ENCODE data around the gene ALKBH8. TPM values are rescaled to one million over a fixed set of nuclear protein-coding genes. Genes with fewer than 3 reads are reported as not detected.
"Not testable (repeated sequence)": the region's sequence is repeated elsewhere in the genome, so short reads cannot be mapped to it uniquely, and the experiment has no call there.

The ALKBH8 gene
- total and polyA plus RNA-seq, 9 donors: 2.8 to 10.1 (median 6.7) TPM

- TF ChIP-seq, protein P1, sequence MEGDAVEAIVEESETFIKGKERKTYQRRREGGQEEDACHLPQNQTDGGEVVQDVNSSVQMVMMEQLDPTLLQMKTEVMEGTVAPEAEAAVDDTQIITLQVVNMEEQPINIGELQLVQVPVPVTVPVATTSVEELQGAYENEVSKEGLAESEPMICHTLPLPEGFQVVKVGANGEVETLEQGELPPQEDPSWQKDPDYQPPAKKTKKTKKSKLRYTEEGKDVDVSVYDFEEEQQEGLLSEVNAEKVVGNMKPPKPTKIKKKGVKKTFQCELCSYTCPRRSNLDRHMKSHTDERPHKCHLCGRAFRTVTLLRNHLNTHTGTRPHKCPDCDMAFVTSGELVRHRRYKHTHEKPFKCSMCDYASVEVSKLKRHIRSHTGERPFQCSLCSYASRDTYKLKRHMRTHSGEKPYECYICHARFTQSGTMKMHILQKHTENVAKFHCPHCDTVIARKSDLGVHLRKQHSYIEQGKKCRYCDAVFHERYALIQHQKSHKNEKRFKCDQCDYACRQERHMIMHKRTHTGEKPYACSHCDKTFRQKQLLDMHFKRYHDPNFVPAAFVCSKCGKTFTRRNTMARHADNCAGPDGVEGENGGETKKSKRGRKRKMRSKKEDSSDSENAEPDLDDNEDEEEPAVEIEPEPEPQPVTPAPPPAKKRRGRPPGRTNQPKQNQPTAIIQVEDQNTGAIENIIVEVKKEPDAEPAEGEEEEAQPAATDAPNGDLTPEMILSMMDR (IDR thresholded peaks at IDR 0.05): no peak
- TF ChIP-seq POLR2A (IDR thresholded peaks at IDR 0.05) (no peak), EP300 (IDR thresholded peaks at IDR 0.05) (no peak)
- intact Hi-C loops (cut with DNase I): no loop called here
- Histone ChIP-seq H3K4me1 (ENCODE audit: insufficient read depth) (peaks cover 6% of the 10 kb centered on the region), H3K9me3 (no peaks in the 10 kb centered on the region), H3K4me3 (peak within 1 kb of the TSS; percentile 41), H3K27ac (no peak within 1 kb of the TSS), H3K27me3 (no peaks in the 10 kb centered on the region), H3K36me3 (no peaks in the 10 kb centered on the region)
- WGBS, 3 donors: 0 to 2% (median 1%) methylated on average over 34 to 74 of the region's 74 CpGs
- DNase-seq: peak; percentile 17 to 50 (median 30)
Measured at GRCh38 chr11:107590460-107591377, 25.2 kb upstream of the ALKBH8 start, which contains the start of gene ELMOD1. TSS of gene ELMOD1 (plus strand) at chr11:107591147. CDS start at chr11:107618190, 27,043 bp downstream.

DNA sequence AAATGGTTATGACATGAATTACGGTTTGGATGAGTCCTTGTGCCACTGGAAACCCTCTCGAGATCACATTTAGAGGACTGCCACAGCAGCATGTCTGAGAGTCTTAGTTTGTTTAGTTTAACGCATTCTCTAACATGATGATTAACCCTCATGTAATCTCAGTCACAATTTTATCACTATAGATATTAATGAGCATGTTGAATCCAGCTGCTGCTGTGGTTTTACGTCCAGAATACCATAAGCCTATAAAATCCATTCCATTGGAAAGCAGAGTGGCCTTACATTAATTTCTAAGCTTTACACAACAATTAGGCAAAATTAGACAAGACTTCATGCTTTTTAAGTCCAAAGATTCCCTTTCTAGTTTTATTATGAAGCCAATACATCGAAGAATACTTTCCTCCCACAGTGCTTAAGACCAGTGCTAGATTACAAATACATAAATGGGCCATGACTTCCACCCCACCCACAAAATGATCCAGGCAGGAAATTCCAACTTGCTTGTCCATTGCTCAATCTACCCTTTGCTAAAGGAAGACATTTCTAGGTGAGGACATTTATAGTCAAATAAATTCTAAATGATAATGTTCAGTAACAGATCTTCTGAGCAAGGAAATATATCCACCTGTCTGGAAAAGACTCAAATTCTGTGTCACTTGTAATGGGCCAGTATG lies 21.9 kb upstream of the ALKBH8 start:
- WGBS, 3 donors: 52 to 65% (median 55%) methylated on average over 5 of the region's 5 CpGs
- H3K9me3 ChIP-seq: no peaks in the 10 kb centered on the region
- H3K36me3 ChIP-seq: no peaks in the 10 kb centered on the region
- no peaks in the 10 kb centered on the region for H3K27me3 ChIP-seq
- H3K4me1 ChIP-seq (ENCODE audit: insufficient read depth): peaks cover 6% of the 10 kb centered on the region
- no peak for TF ChIP-seq POLR2A (IDR thresholded peaks at IDR 0.05)
- TF ChIP-seq EP300 (IDR thresholded peaks at IDR 0.05): no peak
- TF ChIP-seq, protein P1 (IDR thresholded peaks at IDR 0.05): no peak
- no peak overlapping the region for H3K27ac ChIP-seq
- H3K4me3 ChIP-seq: no peak overlapping the region
- intact Hi-C loops (cut with DNase I): loop anchor here in 1 of 4 donors (10.0 kb wide), 1 partner anchor 97 kb away; no protein-coding TSS in a partner anchor
- no peak for DNase-seq

GRCh38 chr11:107583629-107584195 lies 18.2 kb upstream of the ALKBH8 start:
- 66 to 72% (median 67%) methylated on average over 3 of the region's 3 CpGs for WGBS, 3 donors
- Histone ChIP-seq H3K4me3 (no peak overlapping the region), H3K9me3 (no peaks in the 10 kb centered on the region), H3K27ac (no peak overlapping the region), H3K27me3 (no peaks in the 10 kb centered on the region), H3K36me3 (no peaks in the 10 kb centered on the region), H3K4me1 (ENCODE audit: insufficient read depth) (no peaks in the 10 kb centered on the region)
- no peak for TF ChIP-seq EP300 (IDR thresholded peaks at IDR 0.05)
- intact Hi-C loops (cut with DNase I): loop anchor here in 1 of 4 donors (10.0 kb wide), 1 partner anchor 101 kb away; no protein-coding TSS in a partner anchor
- no peak for DNase-seq

DNA sequence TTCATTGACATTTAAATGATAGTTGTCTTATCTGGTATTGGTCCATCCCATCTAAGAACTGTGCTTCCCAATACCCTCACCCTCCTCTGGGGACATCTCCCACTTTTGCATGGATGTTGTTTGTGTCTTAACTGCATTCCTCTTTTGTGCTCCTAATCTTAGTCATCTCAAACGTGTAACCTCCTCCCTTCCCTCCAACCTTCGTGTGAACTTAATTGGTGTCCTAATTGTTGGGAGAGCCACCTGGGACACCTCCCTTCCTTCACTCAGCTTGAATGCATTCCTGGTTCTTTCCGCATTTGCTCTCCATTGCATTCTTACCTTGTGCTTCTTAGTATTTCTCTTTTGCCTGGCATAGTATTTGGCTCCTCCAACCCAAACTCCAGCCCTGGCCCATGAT lies 15.6 kb upstream of the ALKBH8 start:
- TF ChIP-seq, protein P1 (IDR thresholded peaks at IDR 0.05): no peak
- TF ChIP-seq EP300 (IDR thresholded peaks at IDR 0.05) (no peak), POLR2A (IDR thresholded peaks at IDR 0.05) (no peak)
- no peak overlapping the region for H3K27ac ChIP-seq
- H3K4me3 ChIP-seq: no peak overlapping the region
- 42 to 53% (median 43%) methylated on average over 3 of the region's 3 CpGs for WGBS, 3 donors
- H3K36me3 ChIP-seq: no peaks in the 10 kb centered on the region
- no peaks in the 10 kb centered on the region for H3K27me3 ChIP-seq
- DNase-seq: no peak
- no peaks in the 10 kb centered on the region for H3K9me3 ChIP-seq
- no peaks in the 10 kb centered on the region for H3K4me1 ChIP-seq (ENCODE audit: insufficient read depth)
- intact Hi-C loops (cut with DNase I): loop anchor here in 1 of 4 donors (10.0 kb wide), 1 partner anchor 104 kb away; no protein-coding TSS in a partner anchor

- 94 to 97% (median 96%) methylated on average over 2 of the region's 2 CpGs for WGBS, 3 donors
- H3K36me3 ChIP-seq; H3K27me3 ChIP-seq; H3K27ac ChIP-seq; H3K9me3 ChIP-seq; DNase-seq; H3K4me1 ChIP-seq (ENCODE audit: insufficient read depth); intact Hi-C loops (cut with DNase I); H3K4me3 ChIP-seq: not testable (repeated sequence)
Measured at GRCh38 chr11:107579169-107579568, 13.6 kb upstream of the ALKBH8 start.
